HG03095 (cell line): ENCODE data around the gene TPRG1.

ENCODE experiments used
- ATAC-seq: cut with Tn5 transposase; IDR thresholded peaks from one replicate; pipeline ENCODE4 v1.9.1; 2021; ENCODE audit warnings: moderate library complexity; ENCODE audit not compliant: unreplicated experiment

TPRG1 gene

DNA sequence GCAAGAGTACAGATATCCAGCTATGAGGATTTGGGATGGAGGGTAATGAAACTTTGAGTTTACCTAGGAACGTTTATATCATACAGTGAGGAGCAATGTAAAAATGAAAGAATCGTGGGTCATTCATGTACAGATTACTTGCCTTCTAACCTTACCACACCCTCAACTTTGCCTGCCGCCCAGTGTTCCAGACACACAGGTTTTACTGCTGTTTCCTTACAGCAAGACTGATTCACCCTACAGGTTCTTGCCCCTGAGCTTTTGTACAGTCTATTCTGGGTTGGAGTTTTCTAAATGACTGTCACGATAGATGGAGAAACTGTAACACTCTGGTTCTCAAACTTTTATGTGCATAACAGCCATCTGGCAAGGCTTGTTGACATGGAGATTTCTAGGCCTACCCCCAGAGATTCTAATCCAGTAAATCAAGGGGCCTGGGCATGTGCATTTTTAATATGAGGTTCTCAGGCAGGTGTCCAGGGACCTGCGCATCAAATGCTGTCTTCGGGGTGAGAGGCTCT is 6.6 kb upstream of the TPRG1 start:
- ATAC-seq, result no peak

GRCh38 chr3:189166321-189166720 is 5.5 kb upstream of the TPRG1 start:
- no peak for ATAC-seq

GRCh38 chr3:189167027-189167766 is 4.6 kb upstream of the TPRG1 start:
- ATAC-seq, result no peak

GRCh38 chr3:189168711-189169110 is 3.1 kb upstream of the TPRG1 start:
- no peak for ATAC-seq

- no peak for ATAC-seq
Observed at GRCh38 chr3:189169728-189170127, 2.0 kb upstream of the TPRG1 start.

- ATAC-seq, result no peak
Observed at GRCh38 chr3:189170559-189170958, 1.2 kb upstream of the TPRG1 start.

- no peak for ATAC-seq
Observed at GRCh38 chr3:189172668-189173419, 1.1 kb downstream of the TPRG1 start.

DNA sequence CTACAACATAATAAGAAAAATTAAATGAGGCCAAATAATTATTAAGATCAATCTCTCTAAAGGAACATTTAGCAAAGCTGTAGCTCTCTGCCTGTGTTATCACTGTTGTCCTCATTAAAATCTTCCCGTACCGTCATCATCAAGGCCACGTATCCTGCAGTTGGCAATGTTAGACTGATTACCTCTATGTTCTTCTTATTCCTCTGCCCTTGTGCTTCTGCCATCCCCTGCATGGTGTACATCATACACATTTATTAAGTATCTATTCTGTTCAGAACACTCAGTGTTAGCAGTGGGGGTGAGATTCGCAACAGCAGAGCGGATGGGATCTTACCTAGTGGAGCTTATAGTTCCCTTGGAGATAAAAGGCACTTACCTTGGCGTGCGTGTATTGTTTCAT is 12.8 kb downstream of the TPRG1 start:
- no peak for ATAC-seq

DNA sequence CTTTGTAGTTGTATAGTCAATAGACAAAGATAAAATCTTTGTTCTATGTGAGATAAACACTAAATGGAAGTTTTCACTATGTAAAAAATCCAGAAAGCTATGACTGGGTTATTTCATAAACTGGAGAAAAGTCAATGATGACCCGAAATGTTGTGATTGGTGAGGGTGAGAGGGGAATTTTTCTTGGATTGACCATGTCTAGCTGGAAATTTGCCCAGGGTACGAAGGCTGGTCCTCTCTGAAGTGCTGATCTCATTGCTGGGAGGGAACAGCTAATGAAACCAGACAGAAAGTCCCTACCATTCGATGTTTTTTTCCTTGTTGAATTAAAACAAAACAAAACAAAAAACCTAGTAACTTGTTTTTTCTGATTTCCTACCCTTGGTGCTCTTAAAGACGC is 14.3 kb downstream of the TPRG1 start:
- no peak for ATAC-seq

DNA sequence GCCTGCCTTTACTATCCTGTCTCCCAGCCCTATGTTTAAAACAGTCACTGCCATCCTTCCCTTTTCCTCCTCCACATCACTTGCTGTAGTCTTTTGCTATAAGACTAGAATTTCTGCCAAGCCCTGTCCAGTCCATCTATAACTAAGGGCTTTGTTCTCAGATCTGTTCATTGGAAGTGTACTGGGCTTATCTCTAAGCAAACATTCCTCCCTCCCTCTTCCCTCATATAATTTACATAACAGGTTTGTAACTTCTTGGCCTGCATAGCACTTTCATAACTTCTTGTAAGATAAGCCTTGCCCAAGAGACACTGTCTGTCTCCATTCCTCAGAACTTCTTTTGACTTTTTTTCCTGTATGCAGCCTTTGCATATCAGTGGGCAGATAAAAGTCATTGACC is 16.7 kb downstream of the TPRG1 start:
- no peak for ATAC-seq

- ATAC-seq, result no peak
Observed at GRCh38 chr3:189192725-189193124, 21.0 kb downstream of the TPRG1 start.

GRCh38 chr3:189195302-189195701 is 23.5 kb downstream of the TPRG1 start:
- no peak for ATAC-seq

DNA sequence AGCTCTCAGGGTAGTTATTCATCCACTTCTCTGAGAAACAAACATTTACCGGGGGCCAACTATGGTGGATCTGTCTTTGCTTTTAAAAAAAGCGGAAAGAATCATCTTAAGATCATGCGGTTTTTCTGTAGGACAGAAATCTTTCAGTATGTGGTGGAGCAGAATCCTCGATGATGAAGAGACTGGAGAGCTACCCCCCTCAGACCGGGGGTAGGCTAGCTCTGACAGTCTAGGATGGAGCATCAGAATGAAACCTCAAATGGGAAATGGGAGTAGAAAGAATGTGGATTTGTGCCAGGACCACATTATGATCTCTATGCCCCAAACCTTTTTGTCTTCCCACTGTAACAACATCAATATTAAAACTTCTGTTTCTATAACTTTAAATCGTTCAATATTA is 30.3 kb downstream of the TPRG1 start:
- ATAC-seq, result no peak

GRCh38 chr3:189202583-189202982 is 30.8 kb downstream of the TPRG1 start:
- no peak for ATAC-seq

GRCh38 chr3:189204167-189204866 is 32.5 kb downstream of the TPRG1 start:
- no peak for ATAC-seq

GRCh38 chr3:189204937-189205336 is 33.2 kb downstream of the TPRG1 start:
- no peak for ATAC-seq

DNA sequence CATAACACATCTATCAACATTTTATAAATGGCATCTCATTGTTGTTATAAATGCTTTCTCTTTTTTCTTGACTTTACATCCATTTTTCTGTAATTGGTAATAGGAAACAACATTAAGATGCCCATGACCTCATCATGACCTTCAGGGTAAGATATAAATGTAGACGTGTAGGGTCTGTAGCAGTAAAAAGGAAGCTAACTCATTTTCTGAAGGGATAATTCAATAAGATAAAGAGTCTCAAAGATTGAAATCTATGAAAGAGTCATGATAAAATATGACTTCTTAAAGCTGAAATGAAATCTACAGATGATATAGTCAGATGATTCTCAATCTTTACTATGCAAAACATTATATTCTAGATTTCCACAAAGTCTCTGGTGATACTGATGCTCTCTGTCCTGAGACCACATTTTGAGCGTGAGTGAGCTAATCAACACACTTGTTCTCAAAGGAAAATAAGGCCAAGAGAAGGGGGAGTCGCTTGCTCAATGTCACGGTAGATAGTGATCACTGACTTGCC is 38.5 kb downstream of the TPRG1 start:
- ATAC-seq, result no peak

- ATAC-seq, result no peak
Observed at GRCh38 chr3:189212681-189213080, 40.9 kb downstream of the TPRG1 start.

DNA sequence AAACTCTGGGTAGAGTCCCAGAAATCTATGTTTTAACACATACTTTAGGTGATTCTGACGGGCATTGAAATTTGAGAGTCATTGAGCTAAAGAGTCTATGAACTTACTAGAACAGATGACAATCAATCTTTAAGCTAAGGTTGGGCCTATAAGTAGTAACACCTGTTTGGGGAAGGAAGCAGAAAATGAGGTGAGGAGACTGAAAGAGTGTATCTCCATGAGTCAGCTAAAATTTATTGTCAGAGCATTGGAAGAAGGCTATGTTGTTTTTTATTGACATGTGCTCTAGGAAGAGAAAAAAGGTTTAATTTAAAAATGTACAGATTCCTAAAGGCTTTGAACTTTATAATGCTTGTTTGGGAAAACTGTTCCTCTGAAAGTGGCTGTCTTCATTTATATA is 42.9 kb downstream of the TPRG1 start:
- ATAC-seq, result no peak

DNA sequence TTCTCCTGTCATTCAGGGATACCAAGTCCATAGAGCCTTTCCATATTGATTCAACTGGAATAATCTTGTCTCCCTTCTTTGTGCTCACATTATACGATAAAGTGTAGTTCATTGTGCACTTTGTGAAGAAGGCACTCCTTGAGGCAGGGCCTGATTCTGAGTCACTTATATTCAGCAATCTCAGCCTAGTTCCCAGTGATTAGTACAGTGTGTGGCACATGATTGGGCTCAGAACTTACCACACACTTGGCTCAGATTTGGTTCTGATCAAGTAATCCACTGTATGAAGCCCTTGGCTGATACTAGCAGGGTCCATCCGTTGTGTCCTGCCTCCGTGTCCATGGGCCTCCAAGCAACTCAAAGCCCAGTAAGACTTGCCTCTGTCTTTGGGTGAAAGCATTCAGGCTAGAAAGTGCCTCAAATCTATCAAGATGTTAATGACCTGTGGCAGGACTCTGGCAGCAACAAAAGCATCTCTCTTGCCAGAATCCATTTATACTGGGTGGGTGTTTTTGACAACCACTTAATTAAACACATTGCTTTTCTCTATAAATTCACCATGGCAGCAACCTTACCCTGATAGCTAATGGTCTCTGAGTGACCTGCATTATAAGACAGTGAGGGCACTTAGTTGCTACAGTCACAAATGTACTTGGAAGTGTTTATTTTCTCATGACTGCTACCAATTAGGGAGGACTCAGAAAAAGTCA is 51.3 kb downstream of the TPRG1 start:
- ATAC-seq, result no peak

DNA sequence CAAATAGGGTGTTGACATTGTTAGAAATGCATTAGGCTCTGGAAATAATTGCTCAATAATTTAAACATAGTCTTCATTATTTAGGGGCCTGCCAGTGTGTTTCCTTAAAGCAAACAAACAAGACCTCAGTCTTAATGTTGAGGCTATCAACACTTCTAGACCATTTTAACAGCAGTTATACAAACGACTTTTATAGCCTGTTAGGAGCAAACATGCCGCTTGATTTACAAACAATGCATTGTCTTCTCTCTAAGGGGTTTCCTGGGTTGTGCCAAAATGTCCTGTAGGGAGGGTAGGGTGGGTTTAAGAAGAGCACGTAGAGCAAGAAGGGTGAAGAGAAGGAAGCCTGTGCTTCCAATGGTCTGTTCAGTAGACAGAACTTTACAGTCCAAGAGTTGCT is 53.7 kb downstream of the TPRG1 start:
- ATAC-seq, result no peak
